HEK293 (cell line): ENCODE data around the gene DSTN.

Experiments used
- CTCF ChIP-seq: fragments of 450-650 bp; formaldehyde crosslinking; IDR thresholded peaks from 2 replicates; pipeline ENCODE4 v1.5.1; 2016; ENCODE audit warnings: missing biosample characterization, missing genetic modification characterization
- ZNF544 ChIP-seq: fragments of 450-650 bp; formaldehyde crosslinking; IDR thresholded peaks from 2 replicates; pipeline ENCODE4 v1.5.0; 2017; ENCODE audit warnings: missing biosample characterization, missing genetic modification characterization
- ZSCAN5A ChIP-seq: fragments of 450-650 bp; formaldehyde crosslinking; IDR thresholded peaks from 2 replicates; pipeline ENCODE4 v1.5.1; 2016; ENCODE audit warnings: missing biosample characterization, missing genetic modification characterization

- TF ChIP-seq ZNF544 (no peak), ZSCAN5A (tag by site-specific recombination) (no peak), CTCF (tag by site-specific recombination) (no peak)
Observed at GRCh38 chr20:17572034-17572638, 2.3 kb downstream of the DSTN start.
